Epidermal melanocyte (primary cell): ENCODE data around the gene PKD2.
"Not testable (repeated sequence)": the region's sequence is repeated elsewhere in the genome, so short reads cannot be mapped to it uniquely, and the experiment has no call there.

ENCODE experiments used
- DNase-seq: peaks from one replicate; pipeline ENCODE4 v3.0.0; 2011; ENCODE audit warnings: low spot score; ENCODE audit not compliant: insufficient read length

The PKD2 gene

DNA sequence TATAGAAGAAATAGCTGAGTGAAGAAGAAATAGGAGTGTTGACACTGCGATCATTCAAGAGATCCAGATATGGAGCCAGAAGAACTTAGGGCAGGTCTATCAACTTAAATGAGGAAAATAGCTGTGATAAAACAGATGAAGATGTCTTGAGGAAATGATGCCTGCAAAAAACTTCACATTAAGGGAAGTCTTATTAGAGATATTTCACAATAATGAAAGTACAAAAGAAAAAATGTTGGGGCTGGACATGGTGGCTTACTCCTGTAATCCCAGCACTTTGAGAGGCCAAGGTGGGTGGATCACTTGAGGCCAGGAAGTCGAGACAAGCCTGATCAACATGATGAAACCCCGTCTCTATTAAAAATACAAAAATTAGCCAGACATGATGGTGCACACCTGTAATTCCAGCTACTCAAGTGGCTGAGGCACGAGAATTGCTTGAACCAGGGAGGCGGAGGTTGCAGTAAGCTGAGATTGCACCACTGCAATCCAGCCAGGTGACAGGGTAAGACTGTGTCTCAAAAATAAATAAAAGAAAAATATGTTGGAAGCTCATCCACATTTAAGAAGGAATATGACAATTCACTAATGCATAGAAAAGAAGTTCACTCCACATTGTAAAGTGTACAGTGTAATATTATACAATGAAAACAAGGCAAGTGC lies 56.3 kb downstream of the PKD2 start:
- no peak for DNase-seq

DNA sequence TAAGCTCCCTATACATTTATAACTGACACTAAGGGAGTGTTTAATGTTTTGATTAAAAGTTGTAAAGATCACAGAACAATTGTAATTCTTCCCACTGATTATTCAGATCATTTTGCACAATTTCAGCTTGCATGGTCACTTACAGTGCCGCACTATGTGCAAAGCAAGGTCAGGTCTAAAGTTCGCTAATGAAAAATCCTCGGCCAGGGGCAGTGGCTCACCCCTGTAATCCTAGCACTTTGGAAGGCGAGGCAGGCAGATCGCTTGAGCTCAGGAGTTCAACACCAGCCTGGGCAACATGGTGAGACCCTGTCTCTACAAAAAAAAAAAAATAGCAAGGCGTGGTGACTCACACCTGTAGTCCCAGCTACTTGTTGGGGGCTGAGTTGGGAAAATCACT lies 57.0 kb downstream of the PKD2 start:
- DNase-seq: no peak

DNA sequence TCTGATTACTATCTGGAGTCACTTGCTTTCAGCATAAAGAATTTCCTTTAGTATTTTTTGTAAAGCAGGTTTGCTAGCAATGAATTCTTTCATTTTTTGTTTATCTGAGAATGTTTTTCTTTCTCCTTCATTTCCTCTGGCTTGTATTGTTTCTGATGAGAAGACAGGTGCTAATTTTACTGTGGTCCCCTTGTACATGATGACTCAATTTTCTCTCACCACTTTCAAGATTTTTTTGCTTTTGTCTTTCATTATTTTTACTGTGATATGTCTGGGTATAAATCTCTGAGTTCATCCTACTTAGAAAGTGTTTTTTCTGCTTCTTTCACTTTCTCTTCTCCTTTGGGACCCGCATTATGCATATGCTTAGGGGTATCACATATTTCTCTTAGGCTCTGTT lies 62.6 kb downstream of the PKD2 start:
- no peak for DNase-seq

DNA sequence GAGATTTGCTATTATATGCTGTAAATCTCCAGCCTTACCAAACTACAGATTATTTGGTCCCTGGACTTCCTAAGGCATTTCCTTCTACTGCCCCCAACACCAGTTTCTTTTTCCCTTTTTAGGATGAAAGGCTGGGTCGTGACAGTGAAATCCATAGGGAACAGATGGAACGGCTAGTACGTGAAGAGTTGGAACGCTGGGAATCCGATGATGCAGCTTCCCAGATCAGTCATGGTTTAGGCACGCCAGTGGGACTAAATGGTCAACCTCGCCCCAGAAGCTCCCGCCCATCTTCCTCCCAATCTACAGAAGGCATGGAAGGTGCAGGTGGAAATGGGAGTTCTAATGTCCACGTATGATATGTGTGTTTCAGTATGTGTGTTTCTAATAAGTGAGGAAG lies 67.9 kb downstream of the PKD2 start:
- no peak for DNase-seq

DNA sequence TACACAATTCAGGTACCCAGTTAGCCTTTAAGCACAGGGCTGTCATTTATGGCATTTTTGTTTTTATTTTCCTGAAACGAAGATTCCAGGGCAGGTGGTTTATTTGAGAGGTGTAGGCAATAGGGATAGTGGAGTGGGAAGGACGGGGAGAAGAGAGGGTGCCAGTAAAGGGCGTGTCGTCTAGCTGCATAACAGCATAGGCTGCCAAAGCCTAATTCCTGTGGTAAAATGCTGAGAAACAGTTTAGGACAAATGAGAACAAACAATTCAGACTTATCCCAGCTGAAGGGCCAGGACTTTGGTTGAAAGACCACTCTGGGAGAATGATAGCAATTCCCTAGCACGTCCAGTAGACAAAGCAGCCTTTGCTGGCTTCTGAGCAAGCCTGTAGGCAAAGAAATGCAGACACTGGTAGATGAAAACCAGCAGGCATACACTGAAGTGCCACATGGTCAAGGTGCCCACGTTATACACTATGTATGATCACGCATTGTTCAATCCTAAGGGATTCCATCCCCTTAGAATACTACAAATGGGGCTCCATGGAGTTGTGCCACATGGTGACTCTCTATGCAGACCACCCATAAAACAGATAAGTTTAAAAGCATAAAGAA lies 70.6 kb downstream of the PKD2 start:
- no peak for DNase-seq

DNA sequence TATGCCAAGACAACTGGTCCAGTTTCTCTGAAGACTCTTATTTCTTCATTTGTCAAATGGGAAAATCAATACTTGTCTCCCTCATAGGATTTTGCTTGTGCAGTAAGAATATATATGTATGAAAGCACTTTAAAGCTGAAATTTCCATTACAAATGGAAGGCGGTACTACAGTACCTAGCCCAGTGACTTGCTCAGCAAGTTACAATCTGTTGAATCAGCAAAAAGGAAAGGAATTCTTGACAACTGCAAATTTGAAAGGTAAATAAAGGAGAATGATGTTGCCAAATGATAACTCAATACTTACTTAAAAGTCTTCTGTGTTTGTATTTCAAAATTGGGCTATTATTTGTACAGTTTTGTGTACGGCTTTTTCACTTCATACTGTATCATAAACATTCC lies 71.1 kb downstream of the PKD2 start:
- no peak for DNase-seq

DNA sequence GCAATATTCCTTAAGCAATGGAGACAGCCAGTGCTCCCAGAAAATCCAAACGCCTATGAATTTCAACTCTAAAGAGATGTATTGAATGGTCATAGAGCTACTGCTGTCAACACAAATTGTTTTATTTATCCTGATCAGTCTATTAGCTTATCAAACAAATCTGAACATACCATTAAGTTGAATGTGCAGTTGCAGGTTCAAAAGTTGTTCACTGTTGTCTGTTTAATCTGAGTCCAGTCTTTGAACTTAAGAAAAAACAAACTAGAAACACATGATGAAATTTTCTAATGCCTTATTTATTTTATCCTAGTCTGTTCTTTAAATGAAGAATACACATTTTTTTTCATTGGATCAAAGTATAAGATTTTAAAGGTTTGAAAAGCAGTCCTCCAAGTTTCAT lies 73.2 kb downstream of the PKD2 start:
- DNase-seq: no peak

DNA sequence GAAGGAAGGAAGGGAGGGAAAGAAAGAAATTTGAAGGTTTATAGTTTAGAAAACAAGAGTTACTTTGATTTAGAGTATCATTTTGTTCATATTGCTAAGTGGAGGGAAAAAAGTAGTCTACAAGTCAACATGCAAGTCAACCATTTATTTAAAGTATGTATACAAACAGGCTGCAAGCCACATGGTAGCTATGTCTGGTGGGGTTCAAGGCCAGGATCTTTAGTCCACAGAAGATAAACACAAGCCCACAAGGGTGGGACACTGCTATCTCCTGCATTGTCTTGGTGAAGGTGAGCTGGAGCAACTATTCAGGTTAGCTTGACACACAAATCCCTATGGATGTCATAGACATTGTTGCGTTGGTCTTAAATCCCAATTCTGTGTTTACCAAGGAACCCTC lies 79.6 kb downstream of the PKD2 start:
- no peak for DNase-seq

DNA sequence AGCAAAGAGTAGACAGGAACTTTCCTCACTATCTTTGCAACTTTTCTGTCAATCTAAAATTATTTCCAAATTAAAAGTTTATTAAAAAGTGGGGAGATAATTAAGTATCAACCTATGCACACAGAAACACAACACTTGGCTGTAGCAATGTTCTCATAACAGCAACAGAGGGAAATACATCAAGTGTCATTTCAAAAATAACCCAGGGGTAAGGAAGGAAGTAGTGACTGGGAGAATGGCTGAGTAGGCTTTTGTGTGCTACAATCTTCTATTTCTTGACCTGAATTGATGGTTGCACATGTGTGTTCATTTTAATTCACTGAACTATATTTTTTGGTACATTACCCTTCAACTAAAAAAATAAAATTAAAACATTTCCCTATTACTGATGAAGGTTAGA lies 83.5 kb downstream of the PKD2 start:
- DNase-seq: no peak

DNA sequence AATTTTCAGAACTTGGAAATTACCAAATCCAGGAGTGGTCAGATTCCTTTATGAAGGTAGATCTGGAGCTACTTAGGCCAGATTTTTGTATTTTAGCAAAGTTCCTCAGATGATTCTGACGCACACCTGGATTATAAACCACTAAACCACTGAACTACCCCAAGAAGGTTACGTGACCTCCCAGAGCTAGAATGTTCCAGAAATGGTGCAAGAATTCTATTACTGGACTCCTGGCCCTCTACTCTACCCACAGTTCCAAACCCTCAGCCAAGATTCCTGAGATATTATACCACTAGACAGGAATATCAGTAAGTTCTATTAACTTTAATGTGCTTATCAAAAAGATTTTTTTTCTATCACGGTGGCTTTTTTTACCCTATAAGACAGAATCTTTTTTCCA lies 83.9 kb downstream of the PKD2 start:
- DNase-seq: no peak

DNA sequence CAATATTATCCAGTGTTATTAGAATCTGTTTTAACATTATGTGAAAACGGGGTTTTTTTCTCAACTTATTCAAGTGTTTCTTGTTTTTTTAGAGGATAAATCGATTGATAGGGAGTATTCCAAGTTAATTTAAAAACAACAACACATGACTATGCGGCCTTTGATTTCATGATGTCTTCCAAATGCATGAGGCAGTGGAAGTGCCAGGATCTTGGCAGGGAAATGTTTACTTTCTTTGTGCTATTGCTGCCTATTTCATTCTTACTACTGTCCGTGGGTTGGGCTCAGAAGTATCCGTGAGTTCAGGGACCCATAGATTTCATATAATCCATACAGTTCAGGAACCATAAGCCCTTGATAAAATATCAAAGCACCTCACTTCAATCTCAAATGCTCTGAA lies 86.4 kb downstream of the PKD2 start:
- DNase-seq: no peak

DNA sequence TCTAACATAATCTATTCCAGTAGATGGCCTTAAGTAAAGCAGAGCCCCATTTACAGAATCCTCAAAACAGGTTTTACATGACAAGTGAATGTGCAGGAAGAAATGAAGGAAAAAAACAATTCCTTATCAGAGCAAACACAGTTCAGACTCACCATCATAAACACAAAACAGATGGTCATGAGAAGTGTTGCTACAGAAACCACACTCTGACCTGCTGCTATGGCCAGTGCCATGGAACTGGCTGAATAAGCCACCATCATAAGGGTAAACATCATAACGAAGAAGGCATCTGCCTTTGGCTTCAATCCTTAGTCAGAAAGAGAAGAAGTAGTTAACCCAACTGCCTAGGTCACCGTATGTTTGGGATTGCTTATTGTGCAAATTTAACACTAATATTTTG lies 89.9 kb downstream of the PKD2 start:
- DNase-seq: no peak

DNA sequence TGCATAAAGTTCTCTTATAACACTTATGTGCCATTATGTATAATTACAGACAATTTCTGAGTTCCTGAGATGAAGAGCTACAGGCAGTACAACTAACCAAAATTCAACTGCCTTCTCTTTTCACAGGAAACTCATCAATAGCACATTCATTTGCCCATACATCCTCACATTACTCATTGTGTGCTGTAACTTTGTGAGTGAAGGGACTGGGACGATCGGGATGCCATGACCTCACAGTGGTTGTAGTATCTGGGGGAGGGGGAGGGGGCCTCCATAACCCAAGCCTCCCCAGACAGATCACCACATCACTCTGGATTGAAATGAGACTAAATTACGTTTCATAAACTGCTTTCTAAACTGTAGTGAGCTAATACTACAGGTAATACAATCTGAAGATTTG lies 90.3 kb downstream of the PKD2 start:
- DNase-seq: no peak

DNA sequence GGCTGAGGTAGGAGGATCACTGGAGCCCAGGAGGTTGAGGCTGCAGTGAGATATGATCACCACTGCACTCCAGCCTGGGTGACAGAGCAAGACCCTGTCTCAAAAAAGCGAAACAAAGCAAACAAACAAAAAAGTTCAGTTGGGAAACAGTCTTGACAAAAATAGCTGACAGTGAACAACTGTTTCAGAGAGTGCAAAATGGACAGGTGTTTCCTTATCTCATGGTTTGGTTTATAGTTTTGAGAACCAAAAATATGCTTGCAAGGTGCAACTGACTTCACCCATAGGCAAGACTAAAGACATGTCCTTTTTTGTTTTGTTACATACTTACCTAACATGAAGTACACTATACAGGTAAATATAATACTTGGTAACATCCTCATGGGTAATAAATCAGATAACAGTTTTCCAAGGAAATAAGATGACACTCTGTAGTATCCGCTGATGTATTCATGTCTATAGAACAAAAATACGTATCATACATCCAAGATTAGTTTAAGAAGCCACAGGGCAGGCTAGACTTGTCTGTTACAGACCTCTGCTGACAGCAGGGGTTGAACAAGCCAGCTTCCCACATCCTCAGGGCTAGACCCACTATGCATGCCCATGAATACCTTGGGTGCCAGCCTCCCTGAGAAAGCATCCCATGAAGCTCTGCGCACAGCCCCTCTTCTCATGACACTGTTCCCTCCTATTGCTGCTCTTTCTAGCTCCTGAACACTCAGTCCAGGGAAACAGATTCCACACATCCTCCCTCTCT lies 91.7 kb downstream of the PKD2 start:
- DNase-seq: no peak

DNA sequence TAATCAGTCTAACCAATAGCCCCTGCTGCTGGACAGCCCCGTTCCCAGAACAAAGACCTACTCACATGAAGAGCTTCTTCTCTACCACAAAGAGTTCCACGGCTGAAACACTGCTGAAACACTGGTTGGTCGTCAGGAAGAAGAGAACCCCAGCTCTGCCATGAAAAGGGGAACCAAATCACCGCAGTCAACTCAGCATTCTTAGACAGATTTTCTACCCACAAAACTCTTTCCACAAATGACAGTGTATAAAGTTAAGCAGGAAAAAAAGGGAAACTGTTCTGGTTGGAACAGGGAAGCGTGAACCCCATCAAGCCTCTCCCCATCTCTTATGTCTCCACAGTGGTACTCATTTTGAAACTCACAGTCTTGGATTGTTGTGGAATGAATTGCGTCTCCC lies 93.7 kb downstream of the PKD2 start:
- no peak for DNase-seq

DNA sequence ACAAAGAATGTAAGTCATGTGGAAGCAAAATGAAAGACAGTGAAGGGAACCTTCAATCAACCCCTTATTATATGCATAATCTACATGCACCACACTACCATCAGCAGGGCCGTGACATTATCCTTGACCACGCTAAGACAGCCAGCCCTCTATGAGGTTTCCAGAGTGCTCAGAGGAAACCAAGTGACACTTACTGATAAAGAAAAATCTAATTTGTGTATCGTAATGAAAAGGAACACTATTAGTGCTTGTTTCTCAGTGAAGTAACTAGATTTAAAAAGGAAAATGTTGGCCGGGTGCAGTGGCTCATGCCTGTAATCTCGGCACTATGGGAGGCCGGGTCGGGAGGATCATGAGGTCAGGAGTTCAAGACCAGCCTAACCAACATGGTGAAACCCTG lies 94.6 kb downstream of the PKD2 start:
- no peak for DNase-seq

DNA sequence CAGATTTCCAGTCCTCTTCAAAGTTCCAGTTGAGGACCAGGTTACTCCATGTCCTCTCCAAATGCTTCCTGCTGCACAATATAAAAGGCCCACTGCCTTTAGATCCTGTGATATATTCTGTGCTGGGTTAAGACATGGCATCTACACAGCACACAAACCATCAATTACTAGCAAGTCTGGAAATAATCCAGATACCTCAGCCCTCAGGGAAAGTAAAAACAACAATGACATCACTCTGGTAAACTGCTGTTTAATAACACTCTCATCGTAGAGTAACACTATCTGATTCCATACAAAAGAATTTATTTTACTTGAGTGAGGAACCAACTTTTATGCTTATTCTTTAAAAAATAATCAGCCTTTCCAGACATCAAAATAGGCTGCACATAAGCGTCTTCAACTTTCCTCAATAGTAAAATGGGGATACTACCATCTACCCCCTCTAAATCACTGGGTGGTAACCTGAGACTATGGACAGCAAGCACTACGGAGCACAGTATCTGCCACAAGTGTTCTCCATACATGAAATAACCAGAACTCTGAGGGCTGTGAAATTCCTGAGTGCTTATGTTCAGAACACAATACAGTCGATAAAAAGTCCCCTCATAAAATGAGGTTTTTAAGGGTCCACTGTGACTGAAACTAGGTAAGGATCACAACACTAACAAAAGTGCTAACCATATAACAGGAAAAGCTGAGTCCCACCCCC lies 97.6 kb downstream of the PKD2 start:
- DNase-seq: no peak

DNA sequence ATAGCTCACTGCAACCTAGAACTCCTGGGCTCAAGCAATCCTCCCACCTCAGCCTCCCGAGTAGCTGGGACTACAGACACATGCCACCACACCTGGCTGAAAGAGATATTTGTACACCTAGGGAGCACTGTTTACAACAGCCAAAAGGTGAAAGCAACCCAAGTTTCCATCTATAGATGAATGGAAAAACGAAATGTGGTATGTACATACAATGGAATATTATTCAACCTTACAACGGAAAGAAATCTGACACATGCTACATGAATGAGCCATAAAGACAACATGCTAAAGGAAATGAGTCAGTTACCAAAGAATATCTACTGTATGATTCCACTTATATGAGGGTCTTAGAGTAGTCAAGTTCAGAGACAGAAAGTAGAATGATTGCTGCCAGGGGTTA lies 98.8 kb downstream of the PKD2 start:
- no peak for DNase-seq

DNA sequence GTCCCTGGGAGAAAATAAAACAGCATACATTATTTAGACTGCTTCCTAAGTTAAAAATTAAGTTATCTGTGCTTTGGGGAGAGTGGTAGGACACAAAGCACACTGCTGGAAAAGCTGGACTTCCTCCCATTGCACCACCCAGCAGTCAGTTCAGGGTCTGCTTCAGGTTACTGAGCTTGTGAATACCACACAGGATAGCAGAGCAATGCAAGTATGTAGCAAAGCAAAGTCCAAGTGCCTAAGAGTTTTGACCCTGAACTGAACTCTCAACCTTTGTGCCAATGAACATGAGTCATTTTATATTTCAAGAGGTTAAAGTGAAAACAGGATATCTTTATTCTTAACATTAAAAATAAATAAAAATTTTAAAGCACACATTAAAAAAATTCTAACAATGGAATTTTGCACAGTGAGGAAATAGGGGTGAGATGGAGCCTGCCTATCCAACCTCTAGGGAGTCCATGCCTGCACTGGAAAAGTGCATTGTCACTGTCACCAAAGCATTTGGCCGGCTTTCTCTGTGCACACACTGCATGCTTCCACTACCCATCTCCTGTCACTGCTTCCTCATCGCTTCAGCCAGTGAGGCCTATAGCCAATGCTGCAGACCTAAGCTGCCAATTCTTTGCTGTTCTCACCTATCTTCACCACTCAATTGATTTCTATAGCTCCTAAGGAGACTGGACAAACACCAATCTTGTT lies 100.1 kb downstream of the PKD2 start:
- DNase-seq: no peak

DNA sequence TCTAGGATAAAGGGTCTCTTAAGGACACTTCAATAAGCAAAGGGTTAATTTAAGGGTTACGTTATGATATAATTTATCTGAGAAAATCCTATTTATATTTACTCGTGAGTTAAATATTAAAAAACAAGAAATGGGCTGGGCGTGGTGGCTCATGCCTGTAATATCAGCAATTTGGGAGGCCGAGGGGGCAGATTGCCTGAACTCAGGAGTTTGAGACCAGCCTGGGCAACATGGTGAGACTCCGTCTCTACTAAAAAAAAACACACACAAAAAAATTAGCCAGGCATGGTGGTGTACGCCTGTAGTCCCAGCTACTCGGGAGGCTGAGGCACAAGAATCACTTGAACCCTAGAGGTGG lies 100.7 kb downstream of the PKD2 start:
- DNase-seq: not testable (repeated sequence)

DNA sequence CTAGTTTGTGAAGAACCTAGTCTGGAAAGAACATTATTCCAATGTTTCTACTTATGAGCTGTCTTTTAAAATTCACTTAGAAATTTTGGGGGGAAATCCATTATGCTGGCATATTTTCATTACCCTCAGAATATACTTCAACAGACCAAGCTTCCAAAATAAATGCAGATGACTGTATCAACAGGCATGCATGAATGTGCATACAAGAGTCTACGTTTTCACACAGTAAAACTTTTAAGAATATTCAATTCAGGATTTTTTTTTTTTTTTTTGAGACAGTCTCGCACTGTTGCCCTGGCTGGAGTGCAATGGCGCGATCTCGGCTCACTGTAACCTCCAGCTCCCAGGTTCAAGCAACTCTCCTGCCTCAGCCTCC lies 101.3 kb downstream of the PKD2 start:
- DNase-seq: no peak
